GM21786 (cell line): Measurements from ENCODE around the gene OSBPL2.

Experiments used
- ATAC-seq: cut with Tn5 transposase; IDR thresholded peaks from one replicate; pipeline ENCODE4 v1.9.1; 2021; ENCODE audit not compliant: unreplicated experiment

The OSBPL2 gene

GRCh38 chr20:62205618-62206387, 32.5 kb upstream of the OSBPL2 start:
- no peak for ATAC-seq

GRCh38 chr20:62206388-62206775, 31.9 kb upstream of the OSBPL2 start:
- ATAC-seq = no peak

GRCh38 chr20:62208061-62208794, 30.1 kb upstream of the OSBPL2 start:
- ATAC-seq = no peak

- no peak for ATAC-seq
These were observed 29.2 kb upstream of the OSBPL2 start for GRCh38 chr20:62208795-62209755.

- ATAC-seq = no peak
These were observed 28.3 kb upstream of the OSBPL2 start for GRCh38 chr20:62209850-62210495.

DNA sequence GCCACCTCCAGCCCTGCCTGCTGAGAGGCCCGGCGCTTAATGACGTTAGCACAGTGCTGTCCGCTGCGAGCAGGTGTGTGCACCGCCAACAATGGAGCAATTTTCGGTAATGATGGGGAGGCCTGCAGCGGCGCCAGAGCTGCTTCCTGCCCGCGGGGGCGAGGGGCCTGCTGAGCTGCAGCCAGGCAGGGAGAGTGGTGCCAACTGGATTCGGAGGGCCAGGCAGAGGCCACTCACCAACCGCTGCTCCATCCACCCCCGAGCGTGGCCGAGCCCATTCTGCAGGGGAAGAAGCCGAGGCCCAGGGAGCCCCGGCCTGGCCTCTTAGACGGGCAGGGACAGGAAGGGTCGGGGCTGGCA, 27.8 kb upstream of the OSBPL2 start:
- ATAC-seq = no peak

DNA sequence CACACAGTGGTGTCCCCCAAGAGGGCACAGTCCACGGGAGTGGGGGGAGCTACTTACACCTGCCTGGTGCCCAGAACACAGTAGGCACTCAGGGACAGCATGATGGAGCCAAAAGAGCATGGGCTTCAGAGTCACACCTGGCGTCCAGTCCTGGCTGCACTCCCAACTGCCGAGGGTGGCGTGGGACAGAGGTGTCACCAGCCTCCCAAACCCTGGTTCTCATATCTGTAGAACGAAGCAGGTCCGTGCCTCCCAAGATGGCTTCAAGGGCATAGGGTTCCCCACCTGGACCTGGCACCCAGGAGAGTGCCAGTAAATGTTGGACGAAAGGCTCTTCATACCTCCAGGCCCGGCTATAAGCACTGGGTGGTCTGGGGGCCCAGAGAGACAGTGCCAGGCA, 27.1 kb upstream of the OSBPL2 start:
- ATAC-seq = no peak

GRCh38 chr20:62211769-62212288, 26.5 kb upstream of the OSBPL2 start:
- no peak for ATAC-seq

DNA sequence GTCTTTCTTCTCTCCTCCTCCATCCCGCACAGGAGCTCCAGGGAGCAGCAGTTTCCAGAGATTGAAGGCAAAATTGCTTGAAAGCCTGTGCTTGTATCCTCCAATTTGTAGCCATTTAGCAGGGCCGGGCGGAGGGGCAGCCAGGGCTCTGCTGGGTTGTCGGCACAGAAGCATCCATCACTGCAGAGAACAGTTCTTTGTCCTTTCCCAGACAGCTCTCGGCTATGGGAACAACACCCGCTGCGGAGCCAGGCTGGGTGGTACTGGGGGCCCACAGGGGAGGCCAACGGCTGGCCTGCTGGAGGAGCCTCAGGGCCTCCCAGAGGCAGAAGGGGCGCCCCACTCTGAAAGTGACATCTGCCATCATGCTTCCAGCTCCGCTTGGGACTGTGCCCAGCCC, 26.0 kb upstream of the OSBPL2 start:
- ATAC-seq = no peak

DNA sequence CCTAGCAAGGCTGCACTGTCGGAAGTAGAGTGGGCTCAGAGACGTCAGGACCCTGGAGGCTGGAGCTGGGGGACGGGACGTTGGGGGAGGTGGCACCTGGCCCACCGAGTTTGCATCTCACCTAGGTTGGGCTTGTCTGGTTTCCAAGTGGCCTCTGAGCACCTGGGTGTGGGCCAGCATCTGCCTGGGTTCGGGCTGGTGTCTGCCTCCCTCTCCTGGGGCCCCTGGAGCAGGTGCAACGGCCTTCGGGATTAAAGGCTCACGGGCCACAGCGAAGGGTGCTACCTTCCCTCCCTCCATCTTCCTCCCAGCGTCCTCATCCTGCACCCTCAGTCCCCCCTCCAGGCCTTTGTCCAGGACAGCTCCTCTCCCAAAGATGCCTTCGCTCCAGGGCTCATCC, 24.3 kb upstream of the OSBPL2 start:
- ATAC-seq = no peak

- no peak for ATAC-seq
These were observed 23.0 kb upstream of the OSBPL2 start for GRCh38 chr20:62215020-62215990.

DNA sequence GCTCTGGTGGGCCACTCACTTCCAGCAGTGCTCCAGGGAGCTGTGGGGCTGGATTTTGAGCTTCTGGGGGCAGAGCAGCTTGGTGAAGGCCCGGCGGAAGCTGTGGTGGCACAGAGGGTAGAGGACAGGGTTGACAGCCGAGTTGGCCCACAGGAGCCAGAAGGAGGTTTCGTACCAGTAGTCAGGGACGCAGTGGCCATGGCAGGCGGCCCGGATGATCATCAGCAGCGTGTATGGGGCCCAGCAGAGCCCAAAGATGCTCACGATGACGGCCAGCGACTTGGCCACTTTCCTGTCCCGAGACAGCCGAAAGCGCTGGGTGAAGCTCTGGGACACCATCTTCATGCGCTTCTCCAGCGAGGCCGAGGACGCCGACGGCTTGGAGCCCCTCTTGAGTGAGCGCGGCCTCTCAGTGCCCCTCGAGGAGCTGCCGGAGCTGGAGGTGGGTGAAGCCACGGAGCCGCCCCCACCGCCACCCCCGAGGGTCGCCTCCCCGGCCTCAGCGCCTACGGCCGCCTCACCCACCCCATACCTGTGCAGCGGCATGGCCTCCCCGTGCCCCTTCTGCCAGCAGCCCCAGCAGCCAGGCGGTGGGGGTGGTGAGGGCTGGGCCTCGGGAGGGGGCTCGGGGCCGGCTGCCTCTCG, 22.2 kb upstream of the OSBPL2 start:
- no peak for ATAC-seq

DNA sequence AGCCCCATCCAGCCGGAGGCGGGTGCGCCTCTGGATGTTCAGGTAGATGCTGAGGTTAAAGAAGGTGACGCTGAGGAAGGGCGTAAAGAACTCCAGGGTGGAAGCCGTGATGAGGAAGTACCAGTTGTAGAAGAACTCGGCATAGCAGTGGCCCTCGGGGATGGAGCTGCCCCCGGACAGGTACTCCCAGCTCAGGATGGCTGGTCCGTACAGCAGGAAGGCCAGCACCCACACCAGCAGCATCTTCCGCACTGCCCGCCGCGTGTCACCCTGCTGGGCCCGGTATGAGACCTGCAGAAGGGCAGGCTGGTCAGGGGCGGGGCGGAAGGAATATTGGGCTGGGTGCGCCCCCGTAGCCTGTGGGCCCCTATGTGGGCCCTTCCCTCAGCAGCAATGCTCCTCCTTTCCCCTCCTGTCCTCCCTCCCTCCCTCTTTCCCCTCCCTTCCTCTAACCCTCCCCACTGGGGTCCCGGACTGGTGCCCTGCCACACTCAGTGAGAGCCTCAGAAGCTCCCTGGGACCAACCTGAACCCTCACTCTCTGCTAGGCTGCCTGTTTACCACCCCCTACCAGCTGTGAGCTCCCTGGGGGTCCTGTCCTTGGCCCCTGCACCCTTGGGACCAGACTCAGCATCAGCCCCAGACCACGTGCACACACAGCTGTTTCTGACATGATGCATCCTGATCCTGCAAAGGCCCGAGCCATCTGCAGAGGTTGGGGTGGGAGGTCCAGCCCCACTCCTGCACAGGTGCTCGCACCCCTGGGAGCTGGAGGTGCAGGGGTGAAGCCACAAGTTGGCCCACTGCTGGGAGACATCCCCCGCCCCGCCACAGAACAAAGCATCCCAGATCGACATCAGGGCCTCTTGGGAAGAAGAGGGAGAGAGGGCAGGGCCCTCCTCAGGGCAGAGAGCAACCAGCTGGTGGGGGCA, 21.4 kb upstream of the OSBPL2 start:
- no peak for ATAC-seq

DNA sequence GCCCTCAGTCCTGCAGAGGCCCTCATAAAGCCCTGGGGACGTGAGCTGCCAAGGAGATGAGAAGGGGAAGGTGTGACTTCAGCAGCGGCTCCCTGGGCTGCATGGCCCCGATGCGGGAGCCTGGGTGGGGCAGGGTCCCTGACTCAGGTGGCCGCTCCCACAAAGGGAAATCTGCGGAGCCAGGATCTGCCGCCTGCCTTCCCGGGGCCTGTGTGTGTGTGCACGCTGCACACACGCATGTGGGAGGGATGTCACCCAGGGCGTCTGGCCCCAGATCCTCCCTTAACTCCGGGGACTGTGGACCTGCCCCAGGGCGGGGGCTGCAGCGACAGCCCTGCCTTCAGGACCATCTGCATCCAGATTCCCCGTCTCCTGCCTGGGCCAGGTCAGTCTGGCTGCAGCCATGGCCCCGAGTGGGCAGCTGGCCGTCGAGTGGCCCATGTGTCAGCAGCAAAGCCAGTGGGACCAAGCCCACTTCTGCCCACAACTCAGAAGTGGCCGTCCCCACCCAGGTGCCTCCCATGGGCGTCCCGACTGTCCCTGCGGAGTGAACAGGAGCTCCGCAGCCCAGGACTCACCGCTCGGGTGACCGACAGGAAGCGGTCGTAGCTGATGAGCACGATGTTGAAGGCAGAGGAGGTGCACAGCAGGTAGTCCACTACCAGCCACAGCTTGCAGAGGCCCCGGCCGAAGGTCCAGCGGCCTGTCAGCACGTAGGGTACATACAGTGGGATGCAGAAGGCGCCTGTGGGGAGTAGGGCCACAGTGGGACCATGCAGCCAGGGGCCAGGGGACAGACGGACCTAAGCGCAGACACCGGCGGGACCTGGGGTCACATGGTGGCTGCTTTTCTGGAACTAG, 20.2 kb upstream of the OSBPL2 start:
- ATAC-seq = no peak

- no peak for ATAC-seq
These were observed 19.0 kb upstream of the OSBPL2 start for GRCh38 chr20:62219101-62219991.

DNA sequence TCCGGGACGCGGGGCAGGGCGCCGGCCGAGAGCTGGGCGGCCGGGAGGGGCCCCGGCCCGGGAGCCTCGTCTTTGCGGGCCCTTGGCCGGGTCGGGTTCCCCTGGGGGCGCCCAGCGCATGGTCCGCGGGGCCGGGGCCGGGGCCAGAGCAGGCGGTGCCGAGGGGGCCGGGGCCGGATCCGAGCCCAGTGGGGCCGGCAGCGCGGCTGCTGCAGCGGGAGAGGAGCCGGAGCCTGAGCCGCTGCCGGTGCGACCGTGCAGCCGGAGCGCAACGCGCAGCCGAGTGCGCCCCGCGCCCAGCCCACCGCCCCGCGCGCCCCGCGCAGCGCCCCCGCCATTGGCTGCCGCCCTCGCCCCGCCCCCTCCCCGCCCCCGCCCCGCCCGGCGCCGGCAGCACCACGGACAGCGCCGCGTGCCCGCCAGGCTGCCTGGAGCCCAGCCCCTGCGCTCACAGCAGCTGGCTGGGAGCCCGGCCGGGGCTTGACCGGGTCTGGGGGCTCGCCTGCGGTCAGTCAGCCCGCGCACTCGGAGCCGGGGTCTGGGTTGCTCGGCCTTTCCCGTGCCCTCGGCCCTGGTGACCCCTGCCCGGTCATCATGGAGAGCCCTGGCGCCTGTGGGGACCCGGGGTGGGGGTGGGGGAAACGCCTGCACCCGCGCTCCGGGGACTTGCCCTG, 18.2 kb upstream of the OSBPL2 start, which contains the start of gene HRH3:
HRH3 (minus strand) TSS at position 287 of the 674 bp plus-strand sequence. CDS start 308 bp downstream, outside the sequence.
- no peak for ATAC-seq
